ENCODE measurements around the gene RAMP2.
"Not testable (repeated sequence)": the region's sequence is repeated elsewhere in the genome, so short reads cannot be mapped to it uniquely, and the experiment has no call there.

Gene RAMP2, protein sequence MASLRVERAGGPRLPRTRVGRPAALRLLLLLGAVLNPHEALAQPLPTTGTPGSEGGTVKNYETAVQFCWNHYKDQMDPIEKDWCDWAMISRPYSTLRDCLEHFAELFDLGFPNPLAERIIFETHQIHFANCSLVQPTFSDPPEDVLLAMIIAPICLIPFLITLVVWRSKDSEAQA

DNA sequence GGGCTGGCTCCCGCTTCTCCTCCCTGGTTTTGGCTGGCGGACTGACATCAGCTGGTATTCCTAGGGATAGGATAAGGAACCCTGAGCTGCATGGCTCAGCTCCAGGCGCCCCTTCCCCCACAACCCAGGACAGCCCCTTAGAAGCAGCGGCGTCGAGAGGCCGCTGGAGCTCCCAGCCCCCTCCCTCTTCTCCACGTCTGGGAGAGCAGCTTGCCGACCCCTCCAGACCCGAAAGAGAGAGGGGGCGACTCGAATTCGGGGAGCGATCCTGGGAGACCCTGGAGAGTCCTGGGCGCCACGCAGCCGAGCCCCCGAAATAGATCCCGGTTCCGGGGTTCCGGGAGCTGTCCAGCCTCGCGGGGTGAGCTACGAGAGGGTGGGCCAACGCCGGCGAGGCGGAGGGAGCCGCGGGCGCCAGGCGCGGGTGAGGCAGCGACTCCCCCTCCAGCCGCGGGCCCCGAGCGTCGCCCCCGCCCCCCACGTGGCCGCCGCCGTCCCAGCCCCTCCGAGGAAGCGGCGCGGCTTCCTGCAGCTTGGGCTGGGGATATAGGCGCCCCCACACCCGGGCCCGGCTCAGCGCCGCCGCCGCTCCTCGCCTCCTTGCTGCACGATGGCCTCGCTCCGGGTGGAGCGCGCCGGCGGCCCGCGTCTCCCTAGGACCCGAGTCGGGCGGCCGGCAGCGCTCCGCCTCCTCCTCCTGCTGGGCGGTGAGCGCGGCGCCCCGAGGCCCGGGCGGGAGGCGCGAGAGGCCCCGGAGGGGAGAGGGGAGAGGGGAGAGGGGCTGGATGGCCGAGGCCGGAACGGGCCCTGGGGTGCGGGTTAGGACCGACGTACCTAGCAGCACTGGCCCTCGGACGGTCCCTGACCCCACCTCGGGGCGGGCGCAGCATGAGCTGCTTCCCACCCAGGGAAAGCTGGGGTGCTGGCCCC lies at the start of gene RAMP2:
RAMP2 (plus strand) TSS at position 576 of the 930 bp plus-strand sequence; CDS start at position 611, 35 bp downstream.
- no peak for DNase-seq (ENCODE audit: low read depth in 1 of 2, low spot score in 1 of 2)

DNA sequence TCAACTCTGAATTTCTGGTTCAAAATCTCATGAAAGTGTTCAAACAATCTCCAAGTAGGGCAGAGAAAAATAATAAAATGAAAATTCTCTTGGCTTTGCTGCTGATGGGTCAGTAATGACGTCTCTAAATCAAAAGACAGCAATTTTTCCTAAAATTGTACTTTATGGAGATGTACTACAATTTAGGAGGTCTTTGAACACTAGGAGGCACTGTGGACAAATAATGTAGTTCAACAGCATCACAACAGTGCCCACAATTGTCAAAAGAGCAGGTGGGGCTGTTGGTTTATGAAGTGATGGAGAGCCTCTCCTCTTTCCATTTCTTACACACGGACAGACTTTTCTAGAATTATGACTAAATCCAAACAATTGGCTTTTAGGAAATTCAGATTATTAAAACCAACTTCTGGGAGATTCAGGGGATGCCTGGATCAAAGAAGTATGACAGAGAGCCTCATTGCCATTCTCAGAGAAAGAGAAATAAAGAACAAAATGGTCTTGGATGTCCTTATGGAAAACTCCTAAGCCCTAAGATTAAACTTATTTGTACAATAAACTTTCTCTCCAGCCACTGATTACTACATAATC lies 39.9 kb upstream of the RAMP2 start:
- peak in 1 of 2 donors; percentile 47 for DNase-seq (ENCODE audit: low read depth in 1 of 2, low spot score in 1 of 2)

DNA sequence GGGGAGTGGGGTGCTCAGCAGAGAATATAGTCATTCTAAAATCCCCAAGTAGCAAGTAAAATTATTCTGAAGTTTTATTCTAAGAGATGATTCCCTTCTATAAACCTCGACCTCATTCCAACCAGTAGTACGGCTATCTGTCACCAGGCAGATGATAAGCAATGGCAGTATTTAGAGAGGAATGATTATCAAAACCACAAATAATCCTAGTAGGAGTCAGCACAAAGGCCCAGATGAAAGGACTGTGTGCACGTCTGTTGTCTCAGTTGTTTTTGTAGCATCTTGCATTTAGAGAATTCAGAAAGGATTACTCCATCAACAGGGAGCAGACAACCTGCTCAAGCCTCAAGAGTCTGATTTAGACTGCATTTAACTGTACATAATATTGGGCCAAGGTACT lies 37.4 kb upstream of the RAMP2 start:
- no peak for DNase-seq (ENCODE audit: low read depth in 1 of 2, low spot score in 1 of 2)

DNA sequence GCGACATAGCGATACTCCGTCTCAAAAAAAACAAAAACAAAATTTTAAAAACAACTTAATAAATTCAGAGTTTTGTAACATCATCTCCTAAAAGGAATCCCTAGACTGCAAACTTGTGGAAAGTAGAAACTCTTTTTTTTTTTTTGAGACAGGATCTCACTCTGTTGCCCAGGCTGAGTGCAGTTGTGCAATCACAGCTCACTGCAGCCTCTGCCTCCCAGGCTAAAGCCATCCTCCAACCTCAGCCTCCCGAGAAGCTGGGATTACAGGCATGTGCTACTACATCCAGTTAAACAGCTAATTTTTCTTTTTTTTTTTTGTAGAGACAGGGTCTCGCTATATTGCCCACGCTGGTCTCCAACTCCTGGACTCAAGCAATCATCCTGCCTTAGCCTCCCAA lies 35.9 kb upstream of the RAMP2 start:
- DNase-seq (ENCODE audit: low read depth in 1 of 2, low spot score in 1 of 2) = no peak

DNA sequence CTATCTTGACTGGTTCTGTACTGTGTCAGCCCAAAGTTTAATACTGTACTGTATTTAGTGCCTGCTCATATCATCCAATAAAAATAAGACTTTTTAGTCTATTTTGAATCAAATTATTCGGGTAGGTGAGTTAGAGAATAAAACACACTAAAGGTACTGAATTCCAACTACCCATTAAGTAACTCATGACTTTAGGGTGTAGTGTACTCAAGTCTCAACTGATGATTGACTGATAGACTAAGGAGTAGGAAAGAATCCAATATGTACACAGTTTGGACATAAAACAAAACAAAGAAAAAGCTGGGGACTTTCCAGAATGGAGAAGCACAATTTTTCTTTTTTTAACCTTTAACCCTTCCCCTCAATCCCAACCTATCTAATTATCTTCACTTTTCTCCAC lies 20.3 kb upstream of the RAMP2 start:
- no peak for DNase-seq (ENCODE audit: low read depth in 1 of 2, low spot score in 1 of 2)

DNA sequence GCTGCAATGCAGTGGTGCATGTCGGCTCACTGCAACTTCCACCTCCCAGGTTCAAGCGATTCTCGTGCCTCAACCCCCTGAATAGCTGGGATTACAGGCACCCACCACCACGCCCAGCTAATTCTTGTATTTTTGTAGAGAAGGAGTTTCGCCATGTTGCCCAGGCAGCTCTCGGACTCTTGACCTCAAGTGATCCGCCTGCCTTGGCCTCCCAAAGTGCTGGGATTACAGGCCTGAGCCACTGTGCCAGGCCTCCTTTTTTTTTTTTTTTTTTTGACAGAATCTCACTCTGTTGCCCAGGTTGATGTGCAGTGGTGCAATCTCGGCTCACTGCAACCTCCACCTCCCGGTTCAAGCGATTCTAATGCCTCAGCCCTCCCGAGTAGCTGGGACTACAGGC lies 18.1 kb upstream of the RAMP2 start:
- DNase-seq (ENCODE audit: low read depth in 1 of 2, low spot score in 1 of 2) = not testable (repeated sequence)

DNA sequence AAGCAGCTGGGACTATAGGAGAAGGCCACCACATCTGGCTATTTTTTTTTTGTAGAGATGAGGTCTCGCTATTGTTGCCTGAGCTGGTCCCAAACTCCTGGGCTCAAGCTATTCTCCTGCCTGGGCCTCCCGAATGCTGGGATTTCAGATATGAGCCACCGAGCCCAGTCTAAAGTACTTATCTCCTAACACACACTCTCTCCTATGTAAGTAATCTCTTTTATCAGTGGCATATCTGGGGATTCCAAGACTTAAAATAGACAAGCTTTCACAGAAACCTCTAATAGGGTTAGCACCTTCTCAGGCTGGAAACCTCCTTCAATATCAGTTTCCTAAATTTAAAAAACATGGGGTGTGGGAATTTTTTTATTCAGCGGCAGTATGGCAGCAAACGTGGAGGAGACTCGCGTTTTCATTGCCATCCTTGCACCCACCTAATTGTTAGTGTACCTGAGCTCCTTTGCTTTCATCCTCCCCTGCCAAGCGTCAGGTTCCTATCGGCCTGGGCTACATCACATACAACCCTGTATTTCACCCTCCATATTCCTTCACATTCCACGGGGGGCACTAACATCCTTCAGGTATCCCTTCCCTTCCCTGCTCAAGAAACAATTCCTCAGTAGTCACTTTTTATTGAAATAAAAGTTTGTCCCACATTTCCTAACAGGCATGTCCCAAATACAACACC lies 17.3 kb upstream of the RAMP2 start:
- no peak for DNase-seq (ENCODE audit: low read depth in 1 of 2, low spot score in 1 of 2)

DNA sequence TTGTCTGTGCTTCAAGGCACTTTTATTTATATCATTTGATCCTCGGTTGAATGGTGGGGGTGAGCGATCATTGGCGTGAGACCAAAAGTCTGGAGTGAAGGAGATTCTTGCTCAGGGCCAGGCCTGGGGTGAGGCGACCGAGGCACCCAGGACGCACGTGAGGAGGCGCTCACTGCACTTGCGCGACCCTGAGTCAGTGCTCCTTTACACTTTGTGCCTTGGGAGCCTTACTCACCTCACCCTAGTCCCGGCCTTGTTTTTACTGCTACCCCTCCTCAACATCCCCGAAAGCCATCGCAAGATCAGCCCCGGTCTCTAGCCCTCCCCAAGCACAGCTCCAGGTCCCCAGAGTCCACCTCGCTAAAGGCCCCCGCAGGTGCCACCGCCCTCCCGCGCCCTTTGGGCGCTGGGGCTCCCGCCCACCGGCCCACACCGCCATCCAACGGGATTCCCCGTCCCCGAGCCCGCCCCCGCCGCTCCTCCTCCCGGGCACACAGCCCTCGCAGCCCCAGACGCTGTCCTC lies 16.7 kb upstream of the RAMP2 start:
- peak; percentile 54 to 55 for DNase-seq (ENCODE audit: low read depth in 1 of 2, low spot score in 1 of 2)

DNA sequence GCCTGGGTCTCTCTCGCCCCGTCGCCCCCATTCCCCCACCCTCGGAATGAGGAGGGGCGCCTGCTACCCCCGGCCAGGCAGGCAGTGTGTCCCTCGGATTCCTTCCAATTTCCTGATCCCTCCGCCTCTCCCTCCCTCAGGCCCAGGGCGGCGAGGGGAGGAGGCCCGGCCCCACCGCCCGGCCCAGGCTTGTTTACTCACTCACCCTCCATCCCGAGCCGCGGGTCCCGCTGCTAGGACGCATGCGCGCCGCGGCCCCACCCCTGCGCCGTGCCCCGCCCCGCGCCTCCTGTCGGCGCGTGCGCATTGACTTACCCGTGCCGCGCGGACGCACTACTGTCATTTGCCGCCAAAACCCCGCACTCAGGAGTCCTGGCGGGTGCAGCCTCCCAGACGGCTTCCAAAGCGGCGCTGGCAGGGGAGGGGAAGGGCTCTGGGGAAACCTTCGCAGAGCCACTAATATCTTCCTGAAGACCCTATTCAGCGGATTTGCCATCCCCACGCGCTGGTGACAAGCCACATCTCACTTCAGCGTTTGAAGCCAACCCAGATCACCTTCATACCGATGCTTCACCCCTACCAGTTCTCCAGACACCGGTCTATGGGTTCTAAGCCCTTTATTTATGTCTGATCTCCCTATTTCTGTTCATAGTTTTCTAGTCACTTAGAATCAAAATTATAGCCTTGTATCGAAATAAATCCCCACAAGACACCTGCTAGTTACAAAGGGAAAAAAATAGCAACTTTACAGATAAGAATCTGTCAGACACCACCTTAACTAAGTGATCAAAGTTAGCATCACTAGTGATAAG lies 16.0 kb upstream of the RAMP2 start, which contains the start of gene EZH1:
EZH1 (minus strand) TSS at position 235 of the 812 bp plus-strand sequence. CDS start 16,099 bp downstream, outside the sequence.
- peak; percentile 86 for DNase-seq (ENCODE audit: low read depth in 1 of 2, low spot score in 1 of 2)

DNA sequence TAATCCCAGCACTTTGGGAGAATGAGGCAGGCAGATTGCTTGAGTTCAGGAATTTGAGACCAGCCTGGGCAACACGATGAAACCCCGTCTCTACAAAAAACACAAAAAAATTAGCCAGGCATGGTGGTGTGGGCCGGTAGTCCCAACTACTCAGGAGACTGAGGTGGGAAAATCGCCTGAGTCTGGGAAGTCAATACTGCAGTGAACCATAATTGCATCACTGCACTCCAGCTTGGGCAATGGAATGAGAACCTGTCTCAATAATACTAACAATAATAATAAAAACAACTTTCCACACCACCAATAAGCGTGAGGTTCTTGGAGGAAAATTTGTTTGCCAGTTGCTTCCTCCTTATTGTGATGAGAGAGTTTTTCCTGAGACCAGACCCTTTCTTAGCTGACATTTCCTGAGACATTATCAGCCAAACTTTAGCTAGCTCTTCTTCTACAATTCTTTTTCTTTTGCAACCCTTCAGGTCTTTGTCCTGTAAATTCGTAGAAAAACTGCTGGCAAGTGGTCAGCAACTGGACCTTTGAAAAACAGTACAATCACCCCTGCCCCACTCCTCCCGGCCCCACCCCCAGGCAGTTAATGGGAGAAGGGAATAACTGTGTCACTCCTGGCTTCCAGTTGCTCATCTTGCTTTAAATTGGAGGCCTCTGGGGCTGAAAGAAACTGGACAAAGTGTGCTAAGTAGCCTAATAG lies 12.7 kb upstream of the RAMP2 start:
- no peak for DNase-seq (ENCODE audit: low read depth in 1 of 2, low spot score in 1 of 2)

DNA sequence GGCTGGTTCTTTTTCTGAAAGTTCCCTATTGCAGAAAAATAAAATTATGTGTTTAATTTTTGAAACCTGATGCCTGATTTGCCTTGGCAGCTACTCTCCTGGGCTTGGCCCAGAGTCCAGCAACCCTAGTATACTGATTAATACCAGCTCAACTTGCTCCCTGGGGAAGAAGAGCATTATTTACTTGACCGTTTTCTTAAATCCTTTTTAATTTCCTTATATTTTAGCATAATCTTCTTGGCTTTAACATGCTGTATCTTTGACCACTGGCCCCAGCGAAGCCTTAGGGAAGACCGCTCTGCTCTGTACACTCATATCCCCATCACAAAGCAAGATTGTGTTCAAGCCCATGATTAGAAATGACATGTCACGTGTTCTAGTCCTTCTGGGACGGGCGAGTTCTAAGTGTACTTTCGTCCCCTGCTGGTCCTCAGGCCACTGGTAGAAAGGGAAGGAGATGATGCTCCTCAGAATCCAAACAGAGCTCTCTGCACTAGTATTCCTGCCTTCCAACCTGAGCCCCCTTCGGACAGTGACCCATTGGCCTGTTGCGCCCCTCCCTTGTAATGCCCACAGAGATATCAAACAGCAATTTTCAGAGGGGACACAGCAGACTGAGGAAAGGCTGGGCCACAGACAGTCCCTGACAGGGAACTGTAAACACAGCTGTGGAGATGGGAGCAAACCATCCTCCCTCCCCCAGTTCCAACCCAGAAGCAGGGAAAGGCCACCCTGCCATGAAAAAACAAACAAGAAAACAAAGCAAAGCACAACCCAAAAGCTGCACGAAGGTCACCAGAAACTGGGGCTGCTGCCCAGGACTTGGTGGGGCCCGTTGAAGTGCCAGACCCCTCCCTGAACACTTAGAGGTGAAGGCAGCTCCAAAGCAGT lies 11.9 kb upstream of the RAMP2 start:
- no peak for DNase-seq (ENCODE audit: low read depth in 1 of 2, low spot score in 1 of 2)

DNA sequence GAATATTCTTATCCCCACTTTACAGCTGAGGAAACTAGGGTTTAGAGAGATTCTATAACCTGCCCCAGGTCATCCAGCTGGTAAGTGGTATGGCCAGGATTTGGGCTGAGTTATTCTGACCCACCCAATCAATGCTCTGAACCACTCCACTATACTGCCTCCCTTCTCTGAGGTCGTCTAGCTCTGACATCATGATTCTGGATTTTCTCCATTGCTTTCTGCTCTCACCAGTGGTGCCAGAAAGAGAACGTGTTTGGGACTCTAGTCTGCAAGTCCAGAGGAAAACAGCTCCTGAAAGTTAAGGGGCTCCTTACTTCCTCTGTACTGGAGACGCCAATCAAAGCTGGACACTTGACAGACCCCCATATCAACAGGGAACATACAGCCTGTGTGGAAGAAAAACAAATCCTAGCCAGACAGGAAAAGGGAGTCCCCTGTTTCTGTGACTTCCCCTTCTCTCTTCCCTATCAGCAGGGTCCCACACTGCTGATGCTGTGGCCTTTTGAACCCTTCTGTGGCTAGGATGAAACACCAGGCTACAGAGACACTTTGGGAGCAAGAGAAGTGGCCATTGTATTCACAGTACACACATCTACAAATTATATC lies 10.2 kb upstream of the RAMP2 start:
- no peak for DNase-seq (ENCODE audit: low read depth in 1 of 2, low spot score in 1 of 2)

DNA sequence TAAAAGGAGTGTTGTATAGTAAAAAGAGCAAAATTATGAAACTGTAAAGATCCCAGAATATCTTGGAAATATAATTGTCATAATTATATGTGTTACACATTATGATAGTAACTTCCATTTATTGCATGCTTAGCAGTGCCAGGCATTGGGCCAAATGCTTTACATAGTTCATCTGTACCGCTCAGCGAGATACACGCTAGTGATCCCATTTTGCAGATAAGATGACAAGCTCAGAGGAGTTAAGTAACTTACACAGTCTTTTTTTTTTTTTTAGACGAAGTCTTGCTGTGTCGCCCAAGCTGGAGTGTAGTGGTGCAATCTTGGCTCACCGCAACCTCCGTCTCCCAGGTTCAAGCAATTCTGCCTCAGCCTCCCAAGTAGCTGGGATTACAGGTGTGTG lies 9.4 kb upstream of the RAMP2 start:
- DNase-seq (ENCODE audit: low read depth in 1 of 2, low spot score in 1 of 2) = no peak

DNA sequence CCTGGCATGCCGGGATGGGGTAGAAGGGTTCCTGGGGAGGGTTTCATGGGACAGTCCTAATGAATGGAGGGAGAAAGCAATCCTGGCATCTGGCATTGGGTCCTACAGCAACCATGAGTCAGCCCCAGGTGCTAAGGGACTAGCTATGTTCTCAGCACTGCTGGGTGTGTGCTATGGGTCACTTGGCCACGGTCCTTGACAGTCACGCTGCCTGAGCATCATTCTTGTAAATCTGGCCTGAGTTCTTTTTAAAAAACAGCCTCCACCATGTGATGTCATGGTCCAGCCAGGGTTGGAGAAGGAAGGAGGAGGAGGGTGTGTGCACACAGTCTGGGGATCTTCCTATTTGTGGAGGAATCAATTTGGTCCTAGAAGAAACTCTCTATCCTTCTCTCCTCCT lies 6.2 kb upstream of the RAMP2 start:
- DNase-seq (ENCODE audit: low read depth in 1 of 2, low spot score in 1 of 2) = no peak

DNA sequence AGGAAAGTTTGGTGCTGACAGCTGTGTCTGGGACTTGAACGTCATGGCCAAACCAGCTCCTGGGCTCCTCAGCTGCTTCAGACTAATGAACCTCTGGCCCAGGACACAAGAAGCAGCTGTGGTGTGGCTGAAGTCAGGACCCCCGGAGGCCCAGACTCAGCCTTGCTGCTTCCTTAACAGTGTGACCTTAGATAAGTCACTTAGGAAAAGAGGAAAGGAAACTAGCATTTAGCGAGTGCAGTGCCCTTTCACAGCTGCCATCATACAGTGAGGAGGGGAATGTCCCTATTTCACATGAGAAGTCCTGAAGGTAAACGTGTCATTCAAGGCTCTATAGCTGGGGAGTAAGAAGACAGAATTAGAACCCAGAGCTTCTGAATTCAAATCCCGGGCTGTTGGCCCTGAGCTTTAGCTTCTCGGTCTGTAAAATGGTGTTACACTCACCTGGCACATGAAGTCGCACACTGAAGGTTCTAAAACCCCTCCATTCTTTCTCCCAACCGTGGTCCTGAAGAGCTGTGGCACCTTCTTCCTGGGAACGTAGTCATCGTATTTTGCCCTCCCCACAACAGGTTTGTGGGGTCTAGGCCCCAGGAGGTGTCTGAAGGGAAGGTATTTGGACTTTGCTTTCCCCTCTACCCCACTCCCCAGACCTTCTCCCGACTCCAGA lies 910 bp upstream of the RAMP2 start:
- no peak for DNase-seq (ENCODE audit: low read depth in 1 of 2, low spot score in 1 of 2)

DNA sequence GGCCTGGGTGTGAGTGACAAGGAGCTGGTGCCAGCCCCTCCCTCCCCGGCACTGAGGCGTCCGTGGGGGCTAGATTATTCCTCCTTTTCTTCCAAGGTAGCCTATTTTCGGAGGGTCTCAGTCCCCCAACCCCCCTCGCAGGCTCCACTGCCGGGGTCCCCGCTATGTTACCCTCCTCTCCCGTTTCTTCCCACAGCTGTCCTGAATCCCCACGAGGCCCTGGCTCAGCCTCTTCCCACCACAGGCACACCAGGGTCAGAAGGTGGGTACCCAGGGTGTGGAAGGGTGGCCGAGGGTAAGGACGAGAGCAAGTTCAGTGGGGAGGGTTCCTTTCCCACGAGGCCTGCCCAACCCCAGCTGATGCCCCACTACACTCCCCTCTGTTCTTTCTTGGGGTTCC lies 611 bp downstream of the RAMP2 start:
- DNase-seq (ENCODE audit: low read depth in 1 of 2, low spot score in 1 of 2) = no peak

DNA sequence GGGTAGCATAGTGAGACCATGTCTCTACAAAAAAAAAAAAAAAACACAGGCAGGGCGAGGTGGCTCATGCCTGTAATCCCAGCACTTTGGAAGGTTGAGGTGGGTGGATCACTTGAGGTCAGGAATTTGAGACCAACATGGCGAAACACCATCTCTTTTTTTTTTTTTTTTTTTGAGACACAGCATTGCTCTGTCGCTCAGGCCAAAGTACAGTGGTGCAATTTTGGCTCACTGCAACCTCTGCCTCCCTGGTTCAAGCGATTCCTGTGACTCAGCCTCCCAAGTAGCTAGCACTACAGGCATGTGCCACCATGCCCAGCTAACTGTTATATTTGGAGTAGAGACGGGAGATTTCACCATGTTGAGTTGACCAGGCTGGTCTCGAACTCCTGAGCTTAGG lies 5.1 kb downstream of the RAMP2 start:
- no peak for DNase-seq (ENCODE audit: low read depth in 1 of 2, low spot score in 1 of 2)

DNA sequence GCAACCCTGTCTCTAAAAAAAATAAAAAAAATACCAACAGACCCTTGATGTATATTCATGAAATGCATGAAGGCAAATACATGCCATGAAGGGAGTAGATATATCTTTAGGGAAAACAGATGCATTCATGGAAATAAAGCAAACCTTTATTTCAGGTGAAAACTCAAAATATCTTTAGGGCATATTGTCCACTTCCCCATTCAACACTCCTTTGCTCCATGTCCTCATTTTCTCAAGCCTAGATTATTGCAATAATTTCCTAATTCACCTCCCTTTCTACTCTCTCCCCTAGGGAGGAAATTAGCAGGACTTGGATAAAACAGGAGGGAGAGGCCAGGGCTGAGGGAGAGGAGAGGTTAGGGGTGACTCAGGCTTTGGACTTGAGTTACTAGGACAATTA lies 6.5 kb downstream of the RAMP2 start:
- DNase-seq (ENCODE audit: low read depth in 1 of 2, low spot score in 1 of 2) = no peak
